Activated CD4-positive, CD25-positive, alpha-beta regulatory T cell treated with anti-CD3 and anti-CD28 coated beads, Interleukin-2, amount 50 U/mL, for 24 hours (primary cell): ENCODE data around the gene ACER3.
"Not testable (repeated sequence)": the region's sequence is repeated elsewhere in the genome, so short reads cannot be mapped to it uniquely, and the experiment has no call there.

Experiments used
- ATAC-seq, 2 donors: fragments of 150-1000 bp; cut with Tn5 transposase; one replicate each; pipeline ENCODE4 v1.10.0; 2021; ENCODE audit warnings: mild to moderate bottlenecking in 1 of 2, moderate library complexity in 1 of 2

The ACER3 gene

DNA sequence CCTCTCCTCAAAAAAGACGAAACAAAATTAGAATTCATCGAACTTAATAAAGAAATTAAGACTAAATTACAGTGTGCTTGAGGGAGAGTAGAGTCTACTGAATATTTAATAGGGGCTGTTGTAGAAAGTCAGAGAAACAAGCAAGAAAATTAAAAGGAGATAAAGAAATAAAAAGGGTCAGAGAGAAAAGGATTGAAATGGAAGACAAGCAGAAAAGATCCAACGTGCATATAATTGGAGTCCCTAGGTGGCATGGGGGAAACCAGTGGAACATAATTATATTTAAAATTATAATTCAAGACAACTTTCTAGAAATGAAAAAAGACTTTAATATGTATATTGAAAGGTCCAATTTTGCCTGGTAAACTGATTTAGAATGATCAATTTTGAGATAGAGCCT is 74.3 kb downstream of the ACER3 start:
- no peak for ATAC-seq

DNA sequence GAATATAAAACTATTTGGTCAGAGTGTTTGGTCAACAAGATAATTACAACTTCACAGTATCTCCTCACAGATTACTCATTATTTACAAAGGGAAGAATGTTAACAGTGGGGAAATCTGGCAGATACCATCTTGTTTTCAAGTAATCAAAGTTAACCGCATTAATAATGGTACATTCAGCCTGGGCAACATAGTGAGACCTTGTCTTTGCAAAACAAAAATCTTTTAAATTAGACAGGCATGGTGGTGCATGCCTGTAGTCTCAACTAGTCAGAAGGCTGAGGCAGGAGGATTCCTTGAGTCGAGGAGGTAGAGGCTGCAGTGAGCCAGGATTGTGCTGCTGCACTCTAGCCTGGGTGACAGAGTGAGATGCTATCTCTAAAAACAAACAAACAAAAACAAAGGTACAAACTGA is 78.5 kb downstream of the ACER3 start:
- no peak for ATAC-seq

DNA sequence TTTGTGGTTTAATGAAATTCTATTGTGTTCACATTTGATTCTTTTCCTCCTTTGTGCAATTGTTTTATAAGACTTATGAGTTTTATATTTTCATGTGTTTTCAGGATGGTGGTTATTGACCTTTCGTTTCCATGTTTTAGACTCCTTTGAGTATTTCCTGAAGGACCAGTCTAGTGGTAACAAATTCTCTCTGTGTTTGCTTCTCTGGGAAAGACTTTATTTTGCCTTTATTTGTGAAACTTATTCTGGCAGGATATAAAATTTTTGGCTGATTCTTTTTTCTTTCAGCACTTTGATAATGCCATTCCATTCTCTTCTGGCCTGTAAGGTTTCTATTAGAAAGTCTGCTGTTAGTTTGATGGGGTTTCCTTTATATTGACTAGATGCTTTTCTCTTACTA is 83.5 kb downstream of the ACER3 start:
- no peak for ATAC-seq

DNA sequence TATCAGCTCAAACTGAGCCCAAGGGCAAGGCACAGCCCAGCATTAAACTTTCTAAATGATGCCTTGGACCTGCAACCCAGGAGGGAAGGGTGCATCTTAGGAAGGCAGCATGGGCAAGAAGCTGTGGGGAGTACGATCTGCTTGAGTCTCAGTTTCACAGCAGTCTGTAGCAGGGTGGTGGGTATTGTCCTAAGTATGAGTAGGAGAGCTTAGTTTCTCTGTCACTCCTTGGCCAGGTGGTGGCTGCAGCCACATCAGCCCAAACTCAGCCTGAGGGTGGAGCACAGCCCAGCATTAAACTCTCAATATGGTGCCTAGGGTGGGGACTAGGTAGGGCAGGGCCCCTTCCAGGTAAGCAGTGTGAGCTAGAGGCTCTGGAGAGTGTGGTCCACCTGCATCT is 85.5 kb downstream of the ACER3 start:
- ATAC-seq = no peak

DNA sequence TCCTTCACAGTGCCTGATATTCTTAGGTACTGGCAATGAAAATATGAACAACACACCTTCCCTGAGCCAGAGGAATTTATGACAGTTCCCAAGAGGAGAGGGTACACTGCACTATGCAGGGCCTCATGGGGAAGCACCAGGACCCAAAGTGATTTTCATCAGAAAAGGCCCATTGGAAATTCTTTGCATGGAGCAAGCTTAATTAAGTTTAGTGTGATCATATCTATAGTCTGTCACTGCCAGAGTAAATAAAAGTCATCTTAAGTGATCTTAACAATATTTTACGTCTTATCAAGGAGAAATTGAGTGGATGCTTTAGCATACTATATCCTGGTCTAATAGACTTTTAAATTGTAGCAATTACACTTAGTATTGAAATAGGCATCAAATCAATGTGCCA is 86.5 kb downstream of the ACER3 start:
- ATAC-seq = no peak

DNA sequence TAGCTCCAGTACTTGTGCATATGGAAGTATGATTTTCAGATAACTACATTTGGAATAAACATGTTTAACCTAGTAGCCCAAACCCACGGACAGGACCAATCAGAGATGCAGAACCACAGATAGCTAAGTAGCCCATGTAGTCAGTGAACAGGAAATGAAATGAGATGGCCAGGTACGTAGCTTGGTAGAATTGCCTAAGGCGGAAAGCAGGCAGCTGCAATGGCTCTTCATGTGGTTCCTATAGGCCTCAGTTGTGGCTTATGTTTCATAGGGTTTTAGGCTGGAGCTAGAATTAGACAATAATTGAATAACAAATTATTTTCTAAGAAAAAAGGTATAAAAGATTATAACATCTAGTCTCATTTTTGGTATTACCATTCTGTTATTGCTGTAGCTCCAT is 87.1 kb downstream of the ACER3 start:
- no peak for ATAC-seq

DNA sequence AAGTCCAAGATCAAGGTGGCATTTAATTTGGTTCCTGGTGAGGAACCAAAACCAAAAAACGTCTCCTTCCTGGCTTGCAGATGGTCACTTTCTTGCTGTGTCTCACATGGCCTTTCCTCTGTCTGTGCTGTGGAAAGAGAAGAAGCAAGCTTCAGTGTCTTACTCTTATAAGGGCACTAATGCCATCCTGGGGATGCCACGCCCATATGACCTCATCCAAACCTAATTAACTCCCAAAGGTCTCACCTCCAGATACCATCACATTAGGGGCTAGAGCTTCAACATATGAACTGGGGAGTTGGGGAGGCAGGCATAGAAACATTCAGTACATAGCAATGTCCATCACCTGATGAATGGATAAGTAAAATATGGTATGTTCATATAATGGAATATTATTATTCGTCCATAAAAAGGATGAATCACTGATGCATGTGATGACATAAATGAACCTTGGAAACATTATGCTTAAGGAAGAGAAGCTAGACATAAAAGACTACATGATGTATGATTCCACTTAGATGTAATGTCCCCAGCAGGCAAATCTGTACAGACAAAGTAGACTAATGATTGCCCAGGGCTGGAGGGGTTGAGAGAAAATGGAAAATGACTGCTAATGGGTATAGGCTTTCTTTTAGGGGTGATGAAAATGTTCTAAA is 94.9 kb downstream of the ACER3 start:
- no peak for ATAC-seq

DNA sequence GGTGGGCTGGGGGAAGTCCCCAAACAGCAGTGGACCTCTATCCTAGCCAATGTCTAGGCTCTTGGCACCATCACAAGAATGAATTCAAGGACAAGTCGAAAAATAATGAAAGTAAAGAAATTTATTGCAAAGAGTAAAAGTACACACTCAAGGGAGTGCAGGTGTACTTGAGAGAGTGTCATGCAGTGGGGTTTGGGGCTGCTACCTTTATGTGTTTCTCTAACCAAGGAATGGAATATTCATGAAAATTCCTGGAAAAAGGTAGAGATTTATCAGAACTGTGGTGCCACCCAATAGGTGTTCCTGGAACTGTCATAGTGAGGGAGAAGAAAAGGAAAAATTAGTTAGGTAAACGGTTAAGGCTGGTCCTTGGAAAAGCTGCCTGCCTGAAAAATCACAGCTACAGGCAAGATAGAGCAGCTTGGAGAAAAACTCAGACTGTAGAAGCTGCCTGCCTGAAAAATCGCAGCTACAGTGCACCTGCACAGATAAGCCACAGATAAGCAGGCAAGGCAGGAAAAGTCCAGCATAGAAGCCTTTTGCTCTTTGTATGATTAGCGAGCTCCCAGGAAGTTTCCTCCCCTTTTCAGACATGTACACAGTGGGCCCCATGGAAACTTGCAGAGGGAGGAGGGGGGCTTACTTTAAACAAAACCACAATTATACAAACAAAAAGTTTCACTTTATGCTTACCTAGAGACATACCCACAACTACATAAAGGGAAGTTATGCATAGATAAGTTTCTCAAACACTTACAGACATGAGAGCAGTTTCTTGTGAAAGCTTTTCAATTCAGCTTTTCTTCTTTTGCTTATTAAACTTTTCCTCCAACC is 102.1 kb downstream of the ACER3 start:
- no peak for ATAC-seq

DNA sequence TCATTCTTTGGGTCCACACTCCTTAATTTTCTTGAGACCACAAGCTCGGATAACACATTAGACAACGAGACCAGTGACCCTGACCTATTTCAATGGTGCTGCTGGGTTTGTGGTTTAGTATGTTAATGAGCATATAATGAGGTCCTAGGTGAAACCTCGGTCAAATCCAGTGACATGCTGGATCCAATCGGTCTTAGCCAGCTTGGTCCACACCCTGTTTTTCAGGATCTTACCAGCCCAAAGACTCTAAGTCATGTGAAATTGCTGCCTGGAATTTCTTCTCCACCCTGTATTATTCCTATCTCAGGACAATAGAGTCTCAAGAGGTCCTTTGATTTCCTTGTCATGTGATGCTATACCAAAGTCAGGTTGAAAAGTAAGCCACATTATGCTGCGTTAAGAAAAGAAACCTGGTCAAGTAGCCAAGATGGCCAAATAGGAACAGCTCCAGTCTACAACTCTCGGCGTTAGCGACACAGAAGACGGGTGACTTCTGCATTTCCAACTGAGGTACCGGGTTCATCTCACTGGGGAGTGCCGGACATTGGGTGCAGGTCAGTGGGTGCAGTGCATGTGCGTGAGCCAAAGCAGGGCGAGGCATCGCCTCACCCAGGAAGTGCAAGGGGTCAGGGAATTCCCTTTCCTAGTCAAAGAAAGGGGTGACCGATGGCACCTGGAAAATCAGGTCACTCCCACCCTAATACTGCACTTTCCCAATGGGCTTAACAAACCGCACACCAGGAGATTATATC is 102.9 kb downstream of the ACER3 start:
- not testable (repeated sequence) for ATAC-seq

DNA sequence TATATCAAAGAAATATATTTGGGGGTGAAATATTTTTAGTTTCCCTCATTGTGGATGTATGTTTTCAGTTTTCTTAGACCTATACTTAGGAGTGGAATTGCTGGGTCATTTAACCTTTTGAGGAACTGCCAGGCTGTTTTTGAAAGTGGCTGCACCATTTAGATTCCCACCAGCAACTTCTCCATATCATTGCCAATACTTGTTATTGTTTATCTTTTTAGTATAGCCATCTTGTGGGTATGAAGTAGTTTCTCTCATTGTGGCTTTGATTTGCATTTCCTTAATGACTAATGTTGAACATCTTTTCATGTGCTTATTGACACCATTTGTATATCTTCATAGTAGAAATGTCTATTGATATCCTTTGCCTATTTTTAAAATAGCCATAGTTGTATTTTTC is 111.3 kb downstream of the ACER3 start:
- no peak for ATAC-seq

DNA sequence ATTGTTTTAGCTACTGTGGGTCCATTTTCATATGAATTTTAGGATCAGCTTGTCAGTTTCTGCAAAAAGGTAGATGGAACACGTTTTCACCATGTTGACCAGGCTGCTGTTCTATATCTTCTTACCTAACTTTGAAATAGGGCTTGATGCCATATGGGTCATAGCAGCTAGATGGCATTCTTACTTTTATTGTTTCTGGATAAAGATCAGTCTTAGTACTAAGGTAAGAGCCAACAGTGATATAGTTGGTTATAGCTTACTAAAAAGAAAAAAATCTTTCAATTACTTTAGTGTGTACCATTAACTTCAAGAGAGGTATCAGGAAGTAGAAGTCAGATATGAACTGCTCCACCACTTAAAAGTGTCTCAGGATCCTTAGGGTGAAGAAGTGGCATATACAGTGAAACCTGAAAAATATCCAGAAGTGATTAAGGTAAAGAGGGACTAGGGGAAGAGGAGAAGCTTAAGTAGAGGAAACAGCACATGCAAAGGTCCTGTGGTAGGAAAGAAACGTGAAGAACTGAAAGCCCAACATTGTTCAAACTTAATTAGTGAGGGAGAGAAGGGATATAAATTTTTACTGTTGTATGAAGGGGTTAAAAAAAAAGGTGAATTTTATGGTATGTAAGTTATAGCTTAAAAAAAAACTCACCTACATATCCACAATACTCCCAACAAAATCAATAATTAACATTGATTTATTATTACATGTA is 113.6 kb downstream of the ACER3 start:
- no peak for ATAC-seq

DNA sequence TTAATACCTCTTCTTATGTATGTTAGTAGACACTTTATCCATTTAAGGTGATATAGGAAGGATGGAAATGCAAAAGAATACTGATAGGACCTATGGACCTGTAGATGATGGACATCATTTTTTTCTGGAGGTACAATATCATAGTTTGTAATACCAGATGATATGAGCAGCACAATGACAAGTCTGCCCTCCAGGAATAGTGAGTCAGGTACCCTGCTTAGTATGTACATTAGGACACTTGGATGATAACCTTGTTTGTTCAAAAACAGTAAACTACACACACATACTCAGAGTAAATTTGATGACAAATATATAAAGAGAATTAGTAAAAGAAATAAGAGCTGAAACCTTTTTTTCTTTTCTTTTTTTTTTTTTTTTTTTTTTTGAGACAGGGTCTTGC is 114.8 kb downstream of the ACER3 start:
- no peak for ATAC-seq

DNA sequence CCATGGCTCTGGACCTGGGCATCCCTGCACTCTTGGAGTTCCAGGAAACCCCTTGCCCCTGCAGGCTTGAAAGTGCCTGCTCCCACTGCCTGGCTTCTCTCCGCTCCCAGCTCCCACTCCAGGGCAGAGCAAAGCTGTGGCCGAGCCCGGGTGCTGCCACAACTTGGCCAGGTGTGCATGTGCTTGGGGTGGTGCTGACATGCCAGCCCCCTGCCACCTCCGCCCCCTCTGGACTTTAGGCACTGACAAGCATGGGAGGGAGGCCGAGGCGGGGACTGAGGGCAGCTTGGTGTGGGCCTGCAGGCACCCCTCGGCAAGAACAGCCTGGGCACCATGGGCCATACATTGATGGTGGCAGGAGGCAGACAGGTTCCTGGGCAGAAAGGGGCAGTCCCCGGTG is 117.1 kb downstream of the ACER3 start:
- ATAC-seq = no peak

DNA sequence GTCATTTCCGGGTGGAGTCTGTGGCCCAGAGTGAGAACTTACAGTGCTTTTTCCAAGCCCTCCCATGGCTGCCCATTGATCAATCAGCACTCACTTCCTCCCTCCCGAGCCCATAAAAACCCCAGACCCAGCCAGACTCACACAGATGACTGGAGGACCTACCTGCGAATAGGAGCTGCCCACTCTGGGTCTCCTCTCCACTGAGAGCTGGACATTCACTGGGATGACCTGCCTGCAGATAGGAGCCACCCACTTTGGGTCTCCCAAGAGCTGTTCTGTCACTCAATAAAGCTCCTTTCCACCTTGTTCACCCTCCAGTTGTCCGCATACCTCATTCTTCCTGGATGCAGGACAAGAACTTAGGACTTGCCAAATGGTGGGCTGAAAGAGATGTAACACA is 117.5 kb downstream of the ACER3 start:
- no peak for ATAC-seq

DNA sequence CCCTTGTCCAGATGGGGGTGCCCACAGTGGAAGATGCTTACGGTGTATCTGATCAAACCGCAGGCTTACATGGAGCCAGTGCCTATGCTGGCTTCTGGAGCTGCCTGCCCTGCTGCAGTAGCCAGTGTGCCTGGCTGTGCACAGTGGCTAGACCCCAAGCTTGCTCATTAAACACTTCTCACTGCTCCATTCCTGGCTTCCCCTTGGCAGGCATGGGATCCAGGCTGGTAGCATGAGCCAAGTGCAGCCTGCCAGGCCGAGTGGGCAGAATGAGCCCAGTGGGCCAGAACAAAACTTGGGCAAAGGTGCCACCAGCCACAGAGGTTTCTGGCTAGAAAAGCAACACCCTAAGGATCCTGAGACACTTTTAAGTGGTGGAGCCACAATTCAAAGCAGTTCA is 118.1 kb downstream of the ACER3 start:
- ATAC-seq = no peak

DNA sequence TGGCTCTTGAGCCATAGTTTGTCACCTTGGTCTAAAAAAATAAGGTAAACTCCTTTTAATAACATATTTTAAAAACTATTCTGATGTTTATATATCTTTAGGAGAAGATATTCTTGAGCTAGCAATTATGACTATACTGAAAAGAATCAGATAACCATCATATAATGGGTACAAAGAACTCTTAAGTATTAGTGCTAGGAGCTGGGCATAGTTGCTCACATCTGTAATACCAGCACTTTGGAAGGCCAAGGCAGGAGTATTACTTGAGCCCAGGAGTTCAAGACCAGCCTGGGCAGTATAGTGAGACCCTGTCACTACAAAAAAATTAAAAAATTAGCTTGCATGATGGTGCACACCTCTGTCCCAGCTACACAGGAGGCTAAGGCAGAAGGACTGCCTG is 119.5 kb downstream of the ACER3 start:
- ATAC-seq = no peak

DNA sequence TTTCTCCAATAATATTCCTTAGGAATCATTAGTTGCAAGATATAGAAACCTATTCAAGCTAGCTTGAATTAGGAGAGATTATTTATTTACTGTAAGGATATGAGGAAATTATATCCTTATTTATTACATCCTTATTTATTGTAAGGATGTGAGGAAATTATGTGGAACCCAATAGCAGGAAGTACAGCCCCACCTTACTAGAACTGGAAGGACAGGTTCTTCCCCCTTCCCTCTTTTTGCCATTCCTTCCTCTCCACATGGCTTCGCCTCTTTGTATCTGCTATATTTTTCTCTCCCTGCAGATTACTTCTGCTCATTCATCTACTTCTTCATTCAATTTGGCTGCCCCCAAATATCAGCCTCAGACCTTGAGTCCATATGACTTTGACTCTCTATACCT is 124.0 kb downstream of the ACER3 start:
- ATAC-seq = no peak

DNA sequence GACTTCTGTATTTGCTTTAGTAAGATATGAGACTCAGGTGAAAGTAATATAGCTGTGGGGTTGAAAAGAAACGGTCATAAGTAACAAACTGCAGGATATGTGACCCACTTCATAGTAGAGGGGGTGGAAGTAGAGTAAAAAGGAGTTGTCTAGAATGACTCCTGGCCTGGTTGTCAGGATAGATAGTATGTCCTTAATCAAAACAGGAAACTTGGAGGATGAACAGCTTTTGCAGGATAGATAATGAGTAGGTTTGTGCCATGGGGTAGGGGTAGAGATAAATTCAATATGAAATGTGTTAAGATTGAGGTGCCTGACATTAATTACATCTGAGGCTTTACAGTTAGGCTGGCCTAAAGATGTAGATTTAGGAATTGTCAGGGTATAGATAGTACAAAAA is 126.5 kb downstream of the ACER3 start:
- ATAC-seq = no peak

DNA sequence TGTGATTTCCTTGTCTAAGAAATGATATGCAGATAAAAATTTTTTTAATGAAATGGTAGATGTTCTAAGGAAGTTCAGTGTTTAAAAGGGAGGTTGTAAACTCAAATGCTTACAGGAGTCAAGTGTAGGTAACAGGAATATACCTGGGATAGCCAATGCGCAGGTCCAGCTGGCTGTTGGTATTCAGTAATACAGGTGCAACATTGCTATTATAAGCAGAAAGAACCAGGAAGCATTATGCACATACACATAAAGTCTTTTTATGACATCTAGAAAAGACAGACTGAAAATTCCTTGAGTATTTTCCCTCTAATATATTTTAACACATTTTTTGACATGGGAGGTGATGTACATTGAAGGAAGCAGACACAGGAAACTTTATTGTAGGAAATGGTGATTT is 129.9 kb downstream of the ACER3 start:
- ATAC-seq = no peak

DNA sequence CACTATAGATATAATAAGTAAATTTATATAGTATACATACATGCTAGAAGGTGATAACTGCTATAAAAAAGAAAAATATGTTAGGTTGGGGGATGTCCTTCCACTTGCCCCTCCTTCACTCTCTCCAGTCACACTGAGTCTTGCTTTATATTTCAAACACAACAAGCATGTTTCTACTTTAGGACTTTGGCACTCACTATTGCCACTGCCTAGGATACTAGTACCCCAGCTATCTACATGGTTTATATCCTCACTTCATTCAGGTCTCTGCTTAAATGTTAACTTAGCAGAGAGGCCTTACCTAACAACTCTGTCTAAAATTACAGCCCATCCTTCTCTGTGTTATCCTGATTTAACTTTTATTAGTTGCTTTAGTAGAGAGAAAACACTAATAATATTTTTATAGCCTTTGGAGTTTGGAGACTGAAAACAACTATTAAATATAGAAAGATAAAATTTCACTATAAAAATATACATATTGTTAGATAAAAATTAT is 134.4 kb downstream of the ACER3 start:
- ATAC-seq = no peak

DNA sequence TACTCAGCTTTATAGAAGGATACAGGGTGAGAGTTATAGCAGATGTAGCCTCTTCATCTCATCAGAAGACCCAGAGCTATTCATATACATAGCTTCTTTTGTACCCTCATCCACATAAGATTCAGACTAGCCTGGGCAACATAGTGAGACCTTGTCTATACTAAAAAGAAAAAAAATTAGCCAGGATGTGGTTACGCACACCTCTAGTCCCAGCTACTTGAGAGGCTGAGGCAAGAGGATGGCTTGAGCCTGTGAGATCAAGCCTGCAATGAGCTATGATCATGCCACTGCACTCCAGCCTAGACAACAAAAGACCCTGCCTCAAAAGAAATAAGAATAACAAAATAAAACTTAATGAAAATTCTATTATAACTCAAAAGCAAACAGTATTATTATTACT is 136.8 kb downstream of the ACER3 start:
- no peak for ATAC-seq

DNA sequence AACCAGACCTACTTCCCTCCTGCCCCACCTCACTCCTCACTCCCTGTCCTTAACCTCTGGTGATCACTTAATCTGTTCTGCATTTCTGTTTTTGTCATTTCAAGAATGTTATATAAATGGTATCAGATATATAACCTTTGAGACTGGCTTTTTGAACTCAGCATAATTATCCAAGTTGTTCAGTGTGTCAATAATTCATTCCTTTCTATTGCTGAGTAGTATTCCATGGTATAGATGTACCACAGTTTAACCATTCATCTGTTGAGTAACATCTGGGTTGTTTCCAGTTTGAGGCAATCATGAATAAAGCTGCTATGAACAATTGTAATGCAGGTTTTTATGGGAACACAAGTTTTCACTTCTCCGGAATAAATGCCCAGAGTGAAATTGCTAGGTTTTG is 138.9 kb downstream of the ACER3 start:
- no peak for ATAC-seq

DNA sequence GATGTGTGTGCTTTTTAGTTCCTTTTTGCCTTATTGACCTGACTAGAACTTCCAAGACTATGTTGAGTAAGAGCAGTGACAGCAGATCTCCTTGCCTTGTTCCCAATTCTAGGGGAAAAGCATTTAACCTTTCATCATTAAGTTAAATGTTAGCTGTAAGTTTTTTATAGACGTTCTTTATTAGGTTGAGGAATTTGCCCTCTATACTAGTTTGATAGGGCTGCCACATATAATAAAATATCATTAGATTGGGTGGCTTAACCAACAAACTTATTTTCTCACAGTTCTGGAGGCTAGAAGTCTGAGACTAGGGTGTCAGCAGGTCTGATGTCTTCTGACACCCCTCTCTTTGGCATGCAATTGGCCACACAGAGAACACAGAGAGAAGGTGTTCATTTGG is 140.9 kb downstream of the ACER3 start:
- no peak for ATAC-seq
